Type B pancreatic cell (in vitro differentiated cells): ENCODE data around the gene CCDC102A. TPM values are rescaled to one million over a fixed set of nuclear protein-coding genes. Genes with fewer than 3 reads are reported as not detected.

Experiments
- DNase-seq: peaks from one replicate; pipeline ENCODE4 v3.0.0; 2021; ENCODE audit warnings: mixed read lengths; ENCODE audit not compliant: unreplicated experiment; ENCODE audit errors: extremely low spot score
- H3K27ac Mint-ChIP-seq: 2 replicates; pipeline ENCODE4 v1.8.0; 2021; ENCODE audit warnings: mild to moderate bottlenecking, mixed read lengths
- H3K27me3 Mint-ChIP-seq: 2 replicates; pipeline ENCODE4 v1.8.0; 2021; ENCODE audit warnings: mixed read lengths
- H3K36me3 Mint-ChIP-seq: 2 replicates; pipeline ENCODE4 v1.8.0; 2021; ENCODE audit warnings: mixed read lengths
- H3K4me1 Mint-ChIP-seq: one replicate; pipeline ENCODE4 v1.8.0; 2021; ENCODE audit warnings: mixed read lengths; ENCODE audit not compliant: unreplicated experiment
- H3K4me3 Mint-ChIP-seq: 2 replicates; pipeline ENCODE4 v1.8.0; 2021; ENCODE audit warnings: mild to moderate bottlenecking, mixed read lengths
- H3K9me3 Mint-ChIP-seq: 2 replicates; pipeline ENCODE4 v1.8.0; 2021; ENCODE audit warnings: mixed read lengths
- CTCF ChIP-seq: fragments of 200-600 bp; sonication (generic); conservative IDR thresholded peaks from 2 replicates; pipeline ENCODE4 v1.5.0; 2021; ENCODE audit warnings: antibody characterized with exemption, mild to moderate bottlenecking
- total RNA-seq: library from RNA; stranded (reverse); gene quantifications from 2 replicates; pipeline ENCODE4 v1.2.1, GENCODE V29; 2021; ENCODE audit warnings: low replicate concordance

Gene CCDC102A
- total RNA-seq, 1 donor from 2014 or later, result 14.4 TPM

GRCh38 chr16:57577214-57577613 is 40.8 kb upstream of the CCDC102A start:
- no peak for DNase-seq
- H3K27me3 Mint-ChIP-seq, result peaks cover 13% of the 10 kb centered on the region
- no peaks in the 10 kb centered on the region for H3K9me3 Mint-ChIP-seq
- peaks cover 16% of the 10 kb centered on the region for H3K4me1 Mint-ChIP-seq
- H3K36me3 Mint-ChIP-seq, result no peaks in the 10 kb centered on the region
- TF ChIP-seq CTCF, result no peak
- no peak overlapping the region for H3K27ac Mint-ChIP-seq
- no peak overlapping the region for H3K4me3 Mint-ChIP-seq

GRCh38 chr16:57576429-57576870 is 40.1 kb upstream of the CCDC102A start:
- no peaks in the 10 kb centered on the region for H3K9me3 Mint-ChIP-seq
- no peak overlapping the region for H3K27ac Mint-ChIP-seq
- H3K27me3 Mint-ChIP-seq, result peaks cover 13% of the 10 kb centered on the region
- TF ChIP-seq CTCF, result peak; percentile 94
- H3K4me1 Mint-ChIP-seq, result peaks cover 16% of the 10 kb centered on the region
- DNase-seq, result peak; percentile 81
- H3K4me3 Mint-ChIP-seq, result no peak overlapping the region
- H3K36me3 Mint-ChIP-seq, result no peaks in the 10 kb centered on the region

DNA sequence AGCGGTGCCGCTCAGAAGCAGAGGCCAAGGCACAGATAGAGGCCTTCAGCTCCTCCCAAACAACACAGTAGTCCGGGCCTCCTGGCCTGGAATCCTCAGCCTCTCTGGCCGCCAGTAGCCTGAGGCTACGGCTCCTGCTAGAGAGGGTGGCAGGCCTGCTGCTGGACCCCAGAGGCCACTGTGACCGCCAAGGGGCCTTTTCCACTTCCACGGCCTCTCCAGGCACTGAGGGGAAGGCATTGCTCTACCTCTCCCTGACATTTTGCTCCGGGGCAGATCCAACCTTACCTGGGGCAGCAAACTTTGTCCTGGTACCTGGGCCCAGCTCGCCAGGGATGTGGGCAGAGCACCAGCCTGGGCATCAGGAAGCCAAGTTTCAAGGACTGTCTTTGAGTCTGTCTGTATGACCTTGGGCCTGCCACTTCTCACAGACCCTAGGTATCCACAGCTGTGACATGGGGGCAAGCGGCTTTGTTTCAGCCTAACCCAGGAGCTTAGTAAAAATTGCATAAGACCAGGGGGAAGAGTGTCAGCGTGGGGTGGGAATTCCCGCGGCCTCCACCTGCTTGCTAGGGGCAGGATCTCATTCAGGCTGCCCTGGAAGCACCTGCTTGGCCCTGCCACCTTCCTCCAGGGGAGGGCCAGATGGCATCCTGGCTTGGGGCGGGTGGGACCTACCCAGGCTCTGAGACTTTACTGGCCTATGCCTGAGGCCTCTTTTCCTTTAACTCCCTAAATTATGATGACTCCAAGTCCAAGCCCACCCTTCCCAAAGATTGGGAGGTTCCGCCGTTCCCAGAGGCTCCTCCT is 39.3 kb upstream of the CCDC102A start:
- Mint-ChIP-seq H3K27ac (no peak overlapping the region), H3K27me3 (peaks cover 13% of the 10 kb centered on the region), H3K4me1 (peaks cover 16% of the 10 kb centered on the region), H3K9me3 (no peaks in the 10 kb centered on the region), H3K36me3 (no peaks in the 10 kb centered on the region), H3K4me3 (no peak overlapping the region)
- TF ChIP-seq CTCF, result no peak
- DNase-seq, result peak; percentile 64

DNA sequence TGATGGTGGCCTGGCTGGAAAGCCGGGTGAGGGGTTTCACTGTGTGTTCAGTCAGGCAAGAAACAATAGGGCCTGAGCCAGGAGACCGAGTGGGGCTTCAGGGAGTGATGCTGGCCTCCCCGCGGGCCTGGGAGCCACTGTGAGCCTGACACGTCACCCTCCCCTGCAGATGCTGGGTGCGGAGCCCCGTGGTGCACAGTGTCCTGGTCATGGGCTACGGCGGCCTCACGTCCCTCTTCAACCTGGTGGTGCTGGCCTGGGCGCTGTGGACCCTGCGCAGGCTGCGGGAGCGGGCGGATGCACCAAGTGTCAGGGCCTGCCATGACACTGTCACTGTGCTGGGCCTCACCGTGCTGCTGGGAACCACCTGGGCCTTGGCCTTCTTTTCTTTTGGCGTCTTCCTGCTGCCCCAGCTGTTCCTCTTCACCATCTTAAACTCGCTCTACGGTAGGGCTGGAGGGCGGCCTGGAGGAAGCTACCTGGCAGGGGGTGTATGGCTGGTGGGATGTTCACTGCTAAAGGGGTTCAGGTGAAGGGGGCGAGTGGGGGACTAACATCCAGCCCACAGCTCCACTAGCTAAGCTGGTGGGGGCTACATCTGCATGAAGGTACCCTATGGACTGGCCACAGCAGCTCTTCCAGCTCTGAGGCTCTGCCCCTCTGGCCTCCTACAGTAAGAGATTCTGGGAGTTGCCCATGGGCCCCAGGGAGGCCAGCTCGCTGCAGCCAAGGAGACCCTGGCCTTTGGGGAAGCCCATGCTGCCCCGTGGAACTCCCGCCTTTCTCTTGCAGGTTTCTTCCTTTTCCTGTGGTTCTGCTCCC is 38.5 kb upstream of the CCDC102A start:
- no peak overlapping the region for H3K4me3 Mint-ChIP-seq

GRCh38 chr16:57574086-57574485 is 37.7 kb upstream of the CCDC102A start:
- Mint-ChIP-seq H3K36me3 (no peaks in the 10 kb centered on the region), H3K4me3 (no peak overlapping the region), H3K27me3 (peaks cover 4% of the 10 kb centered on the region), H3K27ac (no peak overlapping the region), H3K4me1 (peaks cover 15% of the 10 kb centered on the region), H3K9me3 (no peaks in the 10 kb centered on the region)
- peak; percentile 58 for DNase-seq
- no peak for TF ChIP-seq CTCF

More for the DNA sequence above, 38.5 kb upstream of the CCDC102A start:
- peak; percentile 59 for DNase-seq
- no peak for TF ChIP-seq CTCF
- Mint-ChIP-seq H3K9me3 (no peaks in the 10 kb centered on the region), H3K4me1 (peaks cover 16% of the 10 kb centered on the region), H3K27ac (no peak overlapping the region), H3K27me3 (peaks cover 11% of the 10 kb centered on the region), H3K36me3 (no peaks in the 10 kb centered on the region)
